GM12878 (cell line): ENCODE measurements around the gene PCDH1. TPM values are rescaled to one million over a fixed set of nuclear protein-coding genes. Genes with fewer than 3 reads are reported as not detected.

Experiments used
- ATAC-seq: fragments of 200-7000 bp; cut with Tn5 transposase; 3 replicates; pipeline ENCODE4 v1.9.1; 2020; ENCODE audit warnings: mild to moderate bottlenecking, moderate library complexity
- BruUV-seq: library from RNA; stranded (reverse); fragments of 400-500 nt; replicated peaks from 2 replicates; lab custom pipeline; 2021; lab: Mats Ljungman, UMichigan
- CTCF ChIA-PET: fragments of 300-600 bp; sonication (Branson Sonifier 250); formaldehyde crosslinking; extraction: SDS; loops from one replicate; lab custom pipeline; 2021; ENCODE audit warnings: inconsistent platforms; lab: Yijun Ruan, JAX
- POLR2A ChIA-PET: fragments of 350-600 bp; formaldehyde crosslinking; extraction: SDS; loops from one replicate; lab custom pipeline; 2021; ENCODE audit warnings: inconsistent platforms; lab: Charles Lee
- RAD21 ChIA-PET: fragments of 300-600 bp; sonication (Branson Sonifier 250); formaldehyde crosslinking; loops from one replicate; lab custom pipeline; 2023; ENCODE audit warnings: antibody characterized with exemption; ENCODE audit not compliant: unreplicated experiment; lab: Charles Lee
- SMC1A ChIA-PET: fragments of 300-600 bp; sonication (Branson Sonifier 250); formaldehyde crosslinking; loops from one replicate; lab custom pipeline; 2023; ENCODE audit not compliant: unreplicated experiment, uncharacterized antibody; lab: Charles Lee
- DNase-seq: peaks from one replicate; pipeline ENCODE4 v3.0.0-alpha.2; 2011; ENCODE audit warnings: low read depth, low spot score
- FAIRE-seq: peaks from 3 replicates; lab custom pipeline; 2011; peaks lifted over from hg19 to GRCh38; lab: Jason Lieb, UNC
- H2AFZ ChIP-seq: 2 replicates; pipeline ENCODE4 v1.6.0; 2011; ENCODE audit warnings: low read depth, low read length, control low read depth; ENCODE audit not compliant: control insufficient read depth
- H3K27ac ChIP-seq: 2 replicates; pipeline ENCODE4 v1.5.1; 2011; ENCODE audit warnings: control low read depth; ENCODE audit not compliant: control insufficient read depth, insufficient read depth
- H3K27me3 ChIP-seq, 2 experiments: replicated peaks in 1 of 2; 2 replicates each; pipeline versions ENCODE4 v1.6.0 to v1.6.1; 2011; ENCODE audit warnings: low read length in 1 of 2; ENCODE audit not compliant: control insufficient read depth in 2 of 2, insufficient read depth in 2 of 2
- H3K36me3 ChIP-seq, 2 experiments: 2 replicates each; pipeline ENCODE4 v1.5.1; 2011; ENCODE audit warnings: low read length in 1 of 2; ENCODE audit not compliant: control insufficient read depth in 2 of 2, insufficient read depth in 2 of 2
- H3K4me1 ChIP-seq: 2 replicates; pipeline ENCODE4 v1.6.1; 2011; ENCODE audit warnings: mild to moderate bottlenecking, low read length, moderate library complexity, mixed read lengths; ENCODE audit not compliant: control insufficient read depth, insufficient read depth
- H3K4me2 ChIP-seq: 2 replicates; pipeline ENCODE4 v1.6.0; 2011; ENCODE audit warnings: control low read depth; ENCODE audit not compliant: control insufficient read depth, insufficient read depth
- H3K4me3 ChIP-seq: fragments of 200-600 bp; sonication (generic); 2 replicates; pipeline ENCODE4 v1.5.1; 2016
- H3K79me2 ChIP-seq: 2 replicates; pipeline ENCODE4 v1.6.0; 2011; ENCODE audit warnings: low read length; ENCODE audit not compliant: control insufficient read depth, insufficient read depth
- H3K9ac ChIP-seq: 2 replicates; pipeline ENCODE4 v1.8.0; 2011; ENCODE audit warnings: low read length, control low read depth, mixed read lengths; ENCODE audit not compliant: control insufficient read depth, insufficient read depth
- H3K9me3 ChIP-seq: replicated peaks from 3 replicates; pipeline ENCODE4 v1.5.1; 2011; ENCODE audit warnings: mild to moderate bottlenecking, low read length; ENCODE audit not compliant: control insufficient read depth, insufficient read depth
- H4K20me1 ChIP-seq: 2 replicates; pipeline ENCODE4 v1.6.0; 2011; ENCODE audit not compliant: control insufficient read depth, insufficient read depth
- ATF3 ChIP-seq: IDR thresholded peaks from 2 replicates; pipeline ENCODE4 v1.6.1; 2011; ENCODE audit warnings: low read depth, mild to moderate bottlenecking, low read length, moderate library complexity, borderline replicate concordance; ENCODE audit errors: extremely low read depth
- CBX5 ChIP-seq: sonication (generic); IDR thresholded peaks from 2 replicates; pipeline ENCODE4 v1.6.1; 2016; ENCODE audit warnings: low read depth, moderate library complexity, mild to moderate bottlenecking, inconsistent platforms
- CHD2 ChIP-seq: IDR thresholded peaks from 2 replicates; pipeline ENCODE4 v1.6.1; 2011; ENCODE audit warnings: low read depth, low read length, improper control_type of control experiment, borderline replicate concordance
- CHD4 ChIP-seq: fragments of 200-600 bp; sonication (generic); IDR thresholded peaks from 2 replicates; pipeline ENCODE4 v1.6.1; 2016; ENCODE audit warnings: mild to moderate bottlenecking
- CREM ChIP-seq: IDR thresholded peaks from 2 replicates; pipeline ENCODE4 v1.6.1; 2014; ENCODE audit warnings: antibody characterized with exemption, low read depth
- MEF2A ChIP-seq: IDR thresholded peaks from 2 replicates; pipeline ENCODE4 v1.6.1; 2011; ENCODE audit warnings: low read depth, mild to moderate bottlenecking, low read length, moderate library complexity; ENCODE audit not compliant: insufficient read depth
- MTA3 ChIP-seq: IDR thresholded peaks from 2 replicates; pipeline ENCODE4 v1.6.1; 2012; ENCODE audit warnings: low read length, inconsistent platforms, borderline replicate concordance
- NBN ChIP-seq: fragments of 450-650 bp; IDR thresholded peaks from 2 replicates; pipeline ENCODE4 v1.6.1; 2016
- NFYA ChIP-seq: IDR thresholded peaks from 2 replicates; pipeline ENCODE4 v1.6.1; 2011; ENCODE audit warnings: low read depth, mild to moderate bottlenecking, low read length, improper control_type of control experiment, borderline replicate concordance
- NFYB ChIP-seq: IDR thresholded peaks from 2 replicates; pipeline ENCODE4 v1.6.1; 2011; ENCODE audit warnings: low read depth, mild to moderate bottlenecking, low read length, improper control_type of control experiment, moderate library complexity; ENCODE audit not compliant: insufficient read depth
- NR2C1 ChIP-seq: fragments of 450-650 bp; IDR thresholded peaks from 2 replicates; pipeline ENCODE4 v1.6.1; 2017; ENCODE audit warnings: antibody characterized with exemption, mild to moderate bottlenecking, moderate library complexity
- PAX8 ChIP-seq: fragments of 450-650 bp; IDR thresholded peaks from 2 replicates; pipeline ENCODE4 v1.6.1; 2017; ENCODE audit warnings: mild to moderate bottlenecking, moderate library complexity
- SMAD1 ChIP-seq: fragments of 450-650 bp; IDR thresholded peaks from 2 replicates; pipeline ENCODE4 v1.6.1; 2018; ENCODE audit warnings: mild to moderate bottlenecking, low read depth; ENCODE audit not compliant: partially characterized antibody
- SMAD5 ChIP-seq: IDR thresholded peaks from 2 replicates; pipeline ENCODE4 v1.6.1; 2016; ENCODE audit warnings: antibody characterized with exemption, low read depth
- SMARCA5 ChIP-seq: fragments of 450-650 bp; IDR thresholded peaks from 2 replicates; pipeline ENCODE4 v1.6.1; 2017; ENCODE audit warnings: mild to moderate bottlenecking
- SREBF1 ChIP-seq: IDR thresholded peaks from 2 replicates; pipeline ENCODE4 v1.6.1; 2012; ENCODE audit warnings: mild to moderate bottlenecking, low read length
- TCF12 ChIP-seq: IDR thresholded peaks from 2 replicates; pipeline ENCODE4 v1.6.1; 2011; ENCODE audit warnings: low read depth, mild to moderate bottlenecking, low read length
- TCF7 ChIP-seq: IDR thresholded peaks from 2 replicates; pipeline ENCODE4 v1.6.1; 2014; ENCODE audit warnings: antibody characterized with exemption, borderline replicate concordance
- ZBTB11 ChIP-seq: fragments of 450-650 bp; formaldehyde crosslinking; IDR thresholded peaks from 2 replicates; pipeline ENCODE4 v1.5.0; 2022; ENCODE audit warnings: mild to moderate bottlenecking, missing genetic modification characterization
- WGBS: methylation state at CpG from one replicate; pipeline ENCODE4 v1.1.6; 2016; ENCODE audit warnings: low lambda C conversion rate; ENCODE audit not compliant: insufficient replicate concordance, insufficient coverage; ENCODE audit errors: missing lambda C conversion rate; 5-methylcytosine and 5-hydroxymethylcytosine counted together
- in situ Hi-C: fragments of 300-500 bp; cut with MboI; formaldehyde crosslinking; loops from 9 replicates; pipeline ENCODE4 v1.14.3; 2018; ENCODE audit warnings: mixed read lengths
- intact Hi-C: fragments of 100-400 bp; cut with micrococcal nuclease; formaldehyde crosslinking; loops from one replicate; pipeline ENCODE4 v1.14.2; 2022; ENCODE audit not compliant: unreplicated experiment
- polyA plus RNA-seq, 11 experiments: library from polyadenylated mRNA; depleted of rRNA in 4 of 11; unstranded in 6 of 11; stranded (reverse) in 5 of 11; fragments of >200 nt; fragmentation: Nextera tagmentation in 4 of 11; fragmentation: Illumina TruSeq in 1 of 11; extraction: Ambion mirVana in 4 of 11; extraction: Trizol in 1 of 11; gene quantifications; 1 replicate in 1 of 11; 2 replicates in 10 of 11; pipeline versions ENCODE4 v1.2.1 to v1.2.3, GENCODE V29; 2011 to 2016; ENCODE audit warnings: inconsistent platforms in 2 of 11, missing spikeins in 2 of 11, low read depth in 1 of 11
- total RNA-seq, 4 experiments: library from RNA; depleted of rRNA in 3 of 4; stranded (reverse); fragments of >200 nt in 3 of 4; fragmentation: Illumina TruSeq in 1 of 4; extraction: Trizol in 1 of 4; gene quantifications; 2 replicates each; pipeline versions ENCODE4 v1.2.1 to v1.2.3, GENCODE V29; 2013 to 2021

PCDH1 gene
- total and polyA plus RNA-seq, 10 of the 15 experiments (the other 5 are each of a cell fraction or from before 2014, with no cell fraction given), result 0.07 to 0.36 (median 0.16) TPM; not detected in 7

- intact Hi-C loops, result no loop called here
- TF ChIP-seq SMARCA5 (no peak), NBN (no peak), PAX8 (no peak), CHD2 (no peak), TCF7 (no peak), CHD4 (no peak), SREBF1 (no peak), CBX5 (no peak), ZBTB11 (no peak), NFYB (no peak), NFYA (no peak), MEF2A (no peak), TCF12 (no peak), SMAD1 (no peak), MTA3 (no peak), NR2C1 (no peak), CREM (no peak), ATF3 (no peak), SMAD5 (no peak)
- ATAC-seq, result no peak
- in situ Hi-C loops, result no loop called here
- no peaks in the 10 kb centered on the region for H3K79me2 ChIP-seq
- whole genome bisulfite sequencing, result 48% methylated on average over 2 of the region's 2 CpGs
- RAD21 ChIA-PET, result no interaction called here
- SMC1A ChIA-PET, result no interaction called here
- no peak for DNase-seq
- no peak overlapping the region for H3K4me3 ChIP-seq
- no peak overlapping the region for H3K9ac ChIP-seq
- H3K9me3 ChIP-seq, result no peaks in the 10 kb centered on the region
- peaks cover under 1 to 11% of the 10 kb centered on the region in 2 experiments; a peak in 2 of 4 replicates for H3K27me3 ChIP-seq
- no peak overlapping the region for H3K27ac ChIP-seq
- no peak overlapping the region for H3K4me2 ChIP-seq
- BruUV-seq, result no TSS peak
- FAIRE-seq, result no peak
- H2AFZ ChIP-seq, result no peak overlapping the region
- H4K20me1 ChIP-seq, result no peaks in the 10 kb centered on the region
- CTCF ChIA-PET, result no interaction called here
- no peaks in the 10 kb centered on the region for H3K4me1 ChIP-seq
- H3K36me3 ChIP-seq, result no peaks in the 10 kb centered on the region
- POLR2A ChIA-PET, result no interaction called here
Observed at GRCh38 chr5:141865406-141865805, 12.8 kb downstream of the PCDH1 start.
